ENCODE data around the gene ATP8B3. TPM values are rescaled to one million over a fixed set of nuclear protein-coding genes. Genes with fewer than 3 reads are reported as not detected.

ATP8B3 gene
- total RNA-seq, 2 donors from 2014 or later, result 0.52 TPM; not detected in 1

DNA sequence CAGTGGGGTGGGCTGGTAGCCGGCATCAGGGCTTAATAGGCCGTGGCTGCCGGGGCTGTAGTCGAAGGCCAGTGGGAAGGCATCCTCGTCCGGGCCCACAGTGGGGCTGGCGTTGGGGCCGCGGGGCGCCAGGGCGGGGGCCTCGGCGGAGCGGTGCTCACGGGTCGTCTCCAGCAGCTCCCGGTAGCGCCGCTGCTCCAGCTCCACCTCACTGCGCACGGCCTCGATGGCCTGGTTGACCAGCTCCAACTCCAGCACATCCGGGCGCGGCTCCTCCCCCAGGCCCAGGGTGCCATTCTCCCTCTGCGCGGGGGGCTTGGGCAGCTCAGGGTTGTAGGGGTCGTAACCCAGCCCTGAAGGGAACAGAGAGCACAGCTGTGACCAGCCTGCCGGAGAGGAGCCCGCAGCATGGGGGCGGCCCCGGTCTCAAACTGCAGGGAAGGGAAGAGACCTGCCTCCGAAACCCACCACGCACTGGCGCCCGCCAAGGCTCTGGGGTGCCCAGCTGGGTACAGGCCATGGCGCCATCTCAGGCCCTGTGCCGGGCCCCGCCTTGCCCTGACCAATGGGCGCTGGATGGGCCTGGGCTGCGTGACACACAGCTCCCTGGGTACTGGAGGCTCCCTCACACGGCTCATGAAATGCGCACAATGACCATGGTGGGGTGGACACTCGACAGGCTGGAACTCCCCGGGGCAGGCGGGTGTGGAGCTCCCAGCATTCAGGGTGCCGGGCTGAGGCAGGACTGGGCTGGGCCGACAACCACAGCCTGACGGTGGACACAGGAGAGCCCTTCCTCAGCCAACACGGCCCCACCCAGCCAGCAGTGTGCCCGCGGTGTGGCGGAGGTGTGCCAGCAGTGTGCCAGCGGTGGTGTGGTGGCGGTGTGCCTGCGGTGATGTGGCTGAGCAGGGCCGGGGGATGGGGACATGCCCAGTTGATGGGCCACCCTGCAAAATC is 16.5 kb upstream of the ATP8B3 start:
- Histone ChIP-seq H3K27me3 (no peaks in the 10 kb centered on the region), H3K4me3 (no peak overlapping the region), H3K4me1 (peaks cover 19% of the 10 kb centered on the region), H3K36me3 (replicated peaks in 1 of 2; ENCODE audit: insufficient read depth in 1 of 2, low read depth in 2 of 2) (peaks cover 0 to 2% of the 10 kb centered on the region in 2 donors), H3K9me3 (no peaks in the 10 kb centered on the region), H3K27ac (no peak overlapping the region)
- TF ChIP-seq, protein P1, sequence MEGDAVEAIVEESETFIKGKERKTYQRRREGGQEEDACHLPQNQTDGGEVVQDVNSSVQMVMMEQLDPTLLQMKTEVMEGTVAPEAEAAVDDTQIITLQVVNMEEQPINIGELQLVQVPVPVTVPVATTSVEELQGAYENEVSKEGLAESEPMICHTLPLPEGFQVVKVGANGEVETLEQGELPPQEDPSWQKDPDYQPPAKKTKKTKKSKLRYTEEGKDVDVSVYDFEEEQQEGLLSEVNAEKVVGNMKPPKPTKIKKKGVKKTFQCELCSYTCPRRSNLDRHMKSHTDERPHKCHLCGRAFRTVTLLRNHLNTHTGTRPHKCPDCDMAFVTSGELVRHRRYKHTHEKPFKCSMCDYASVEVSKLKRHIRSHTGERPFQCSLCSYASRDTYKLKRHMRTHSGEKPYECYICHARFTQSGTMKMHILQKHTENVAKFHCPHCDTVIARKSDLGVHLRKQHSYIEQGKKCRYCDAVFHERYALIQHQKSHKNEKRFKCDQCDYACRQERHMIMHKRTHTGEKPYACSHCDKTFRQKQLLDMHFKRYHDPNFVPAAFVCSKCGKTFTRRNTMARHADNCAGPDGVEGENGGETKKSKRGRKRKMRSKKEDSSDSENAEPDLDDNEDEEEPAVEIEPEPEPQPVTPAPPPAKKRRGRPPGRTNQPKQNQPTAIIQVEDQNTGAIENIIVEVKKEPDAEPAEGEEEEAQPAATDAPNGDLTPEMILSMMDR (IDR thresholded peaks at IDR 0.05), result no peak
- no peak for TF ChIP-seq POLR2A (IDR thresholded peaks at IDR 0.05)
- intact Hi-C loops (cut with DNase I), result no loop called here
- DNase-seq, result no peak
- 88 to 100% methylated on average over 5 to 40 of the region's 57 CpGs for WGBS, 2 donors
- no peak for ATAC-seq

DNA sequence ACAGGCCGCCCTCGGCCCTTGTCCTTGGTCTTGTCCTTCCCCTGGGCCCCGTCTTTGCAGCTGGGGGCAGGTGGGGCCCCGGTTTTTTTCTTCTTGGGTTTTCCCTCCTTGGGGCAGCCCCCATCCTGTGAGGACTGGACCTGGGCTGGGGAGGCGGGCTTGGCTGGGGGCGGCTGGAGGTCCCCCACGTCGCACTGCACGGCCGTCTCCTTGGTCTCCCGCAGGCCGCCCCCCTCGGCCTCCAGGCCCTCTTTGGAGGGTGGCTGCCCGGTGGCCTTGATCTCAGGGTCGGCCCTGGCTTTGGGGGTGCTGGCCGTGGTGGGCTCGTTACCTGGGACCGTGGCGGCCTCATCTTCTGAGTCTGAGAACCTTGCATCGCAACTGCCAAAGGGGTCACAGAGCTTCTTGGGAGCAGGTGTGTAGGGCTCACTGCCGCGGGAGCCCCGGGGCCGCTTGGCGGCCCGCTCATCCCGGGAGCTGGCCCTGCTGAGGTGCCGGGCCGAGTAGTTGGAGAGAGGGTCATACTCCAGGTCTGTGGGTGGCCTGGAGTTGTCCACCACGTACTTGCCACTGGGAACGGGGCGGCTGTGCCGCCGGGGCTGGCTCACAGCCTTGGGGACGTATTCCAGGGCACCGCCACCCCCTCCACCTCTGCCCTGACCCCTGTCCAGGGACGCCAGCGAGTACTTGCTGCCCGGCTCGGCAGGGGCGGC is 15.6 kb upstream of the ATP8B3 start:
- Histone ChIP-seq H3K9me3 (no peaks in the 10 kb centered on the region), H3K4me3 (no peak overlapping the region), H3K36me3 (replicated peaks in 1 of 2; ENCODE audit: insufficient read depth in 1 of 2, low read depth in 2 of 2) (peaks cover 0 to 2% of the 10 kb centered on the region in 2 donors), H3K4me1 (peaks cover 11% of the 10 kb centered on the region), H3K27me3 (no peaks in the 10 kb centered on the region), H3K27ac (no peak overlapping the region)
- DNase-seq (no peak), ATAC-seq (no peak)
- intact Hi-C loops (cut with DNase I), result no loop called here
- WGBS, 2 donors, result 86 to 90% methylated on average over 15 to 32 of the region's 41 CpGs
- no peak for TF ChIP-seq POLR2A (IDR thresholded peaks at IDR 0.05)
- TF ChIP-seq, protein P1 (IDR thresholded peaks at IDR 0.05), result no peak

DNA sequence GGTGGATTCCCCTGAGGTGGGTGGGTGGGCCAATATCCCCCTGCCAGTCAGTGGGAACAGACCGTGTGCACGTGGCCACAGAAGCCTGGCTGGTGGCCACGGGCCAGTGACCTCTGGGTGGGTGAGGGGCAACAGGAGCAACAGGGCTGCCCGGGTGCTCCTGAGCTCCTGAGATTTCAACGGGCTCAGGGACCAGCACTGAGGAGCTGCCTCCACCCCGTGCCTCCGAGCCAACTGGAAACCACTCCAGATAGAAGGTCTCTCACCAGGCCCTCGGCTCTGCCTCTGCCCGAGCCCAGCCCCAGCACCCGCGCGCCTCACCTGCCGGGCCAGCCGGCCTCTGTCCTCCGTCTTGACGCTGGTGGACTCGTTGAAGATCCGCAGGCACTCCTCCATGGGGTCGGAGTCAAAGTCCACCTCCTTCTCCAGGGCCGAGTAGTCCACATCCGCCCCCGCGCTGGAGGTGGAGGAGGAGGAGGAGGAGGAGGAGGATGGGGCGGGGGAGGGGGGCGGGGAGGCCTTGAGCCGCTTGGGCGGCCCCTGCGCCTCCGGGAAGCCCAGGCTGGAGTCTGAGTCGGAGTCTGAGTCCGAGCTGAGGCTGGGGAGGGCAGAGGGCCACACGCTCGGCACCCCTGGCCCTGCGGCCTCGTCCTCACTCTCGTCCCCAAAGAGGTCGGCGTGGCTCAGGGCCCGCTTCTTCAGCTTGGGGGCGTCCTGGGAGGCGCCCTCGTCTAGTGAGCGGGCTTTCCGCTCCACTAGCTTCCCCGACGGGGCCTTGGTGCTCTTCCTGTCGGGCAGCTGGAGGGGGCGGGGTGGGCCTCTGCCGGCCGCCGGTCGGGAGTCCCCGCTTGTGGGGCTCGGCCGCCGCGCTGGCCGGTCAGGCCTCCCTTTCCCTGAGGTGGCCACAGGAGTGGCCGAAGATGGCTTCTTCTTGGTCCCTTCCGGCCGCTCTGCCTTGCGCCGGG is 14.8 kb upstream of the ATP8B3 start:
- ATAC-seq (peak; percentile 7), DNase-seq (no peak)
- WGBS, 2 donors, result 72 to 75% methylated on average over 13 to 59 of the region's 63 CpGs
- Histone ChIP-seq H3K27ac (no peak overlapping the region), H3K4me3 (no peak overlapping the region), H3K4me1 (peaks cover 11% of the 10 kb centered on the region), H3K27me3 (no peaks in the 10 kb centered on the region), H3K9me3 (no peaks in the 10 kb centered on the region), H3K36me3 (replicated peaks in 1 of 2; ENCODE audit: insufficient read depth in 1 of 2, low read depth in 2 of 2) (peaks cover 0 to 6% of the 10 kb centered on the region in 2 donors)
- TF ChIP-seq POLR2A (IDR thresholded peaks at IDR 0.05), result no peak
- TF ChIP-seq, protein P1 (IDR thresholded peaks at IDR 0.05), result no peak
- intact Hi-C loops (cut with DNase I), result no loop called here

GRCh38 chr19:1825909-1826556 is 14.0 kb upstream of the ATP8B3 start:
- 35 to 36% methylated on average over 10 to 13 of the region's 15 CpGs for WGBS, 2 donors
- ATAC-seq (peak; percentile 82), DNase-seq (peak; percentile 78 to 81 (median 79))
- intact Hi-C loops (cut with DNase I), result no loop called here
- H3K4me1 ChIP-seq, result peaks cover 11% of the 10 kb centered on the region
- no peak for TF ChIP-seq POLR2A (IDR thresholded peaks at IDR 0.05)
- TF ChIP-seq, protein P1 (IDR thresholded peaks at IDR 0.05), result peak; percentile 82 to 97 (median 88)
- no peak overlapping the region for H3K4me3 ChIP-seq
- no peaks in the 10 kb centered on the region for H3K27me3 ChIP-seq
- H3K27ac ChIP-seq, result no peak overlapping the region
- no peaks in the 10 kb centered on the region for H3K9me3 ChIP-seq
- H3K36me3 ChIP-seq (replicated peaks in 1 of 2; ENCODE audit: insufficient read depth in 1 of 2, low read depth in 2 of 2), result peaks cover 0 to 8% of the 10 kb centered on the region in 2 donors
